HG03558 (cell line): ENCODE data around the gene ZNF865.

Experiments used
- ATAC-seq: cut with Tn5 transposase; IDR thresholded peaks from one replicate; pipeline ENCODE4 v1.9.1; 2021; ENCODE audit warnings: moderate number of reproducible peaks; ENCODE audit not compliant: unreplicated experiment; ENCODE audit errors: extremely low read depth

Gene ZNF865

DNA sequence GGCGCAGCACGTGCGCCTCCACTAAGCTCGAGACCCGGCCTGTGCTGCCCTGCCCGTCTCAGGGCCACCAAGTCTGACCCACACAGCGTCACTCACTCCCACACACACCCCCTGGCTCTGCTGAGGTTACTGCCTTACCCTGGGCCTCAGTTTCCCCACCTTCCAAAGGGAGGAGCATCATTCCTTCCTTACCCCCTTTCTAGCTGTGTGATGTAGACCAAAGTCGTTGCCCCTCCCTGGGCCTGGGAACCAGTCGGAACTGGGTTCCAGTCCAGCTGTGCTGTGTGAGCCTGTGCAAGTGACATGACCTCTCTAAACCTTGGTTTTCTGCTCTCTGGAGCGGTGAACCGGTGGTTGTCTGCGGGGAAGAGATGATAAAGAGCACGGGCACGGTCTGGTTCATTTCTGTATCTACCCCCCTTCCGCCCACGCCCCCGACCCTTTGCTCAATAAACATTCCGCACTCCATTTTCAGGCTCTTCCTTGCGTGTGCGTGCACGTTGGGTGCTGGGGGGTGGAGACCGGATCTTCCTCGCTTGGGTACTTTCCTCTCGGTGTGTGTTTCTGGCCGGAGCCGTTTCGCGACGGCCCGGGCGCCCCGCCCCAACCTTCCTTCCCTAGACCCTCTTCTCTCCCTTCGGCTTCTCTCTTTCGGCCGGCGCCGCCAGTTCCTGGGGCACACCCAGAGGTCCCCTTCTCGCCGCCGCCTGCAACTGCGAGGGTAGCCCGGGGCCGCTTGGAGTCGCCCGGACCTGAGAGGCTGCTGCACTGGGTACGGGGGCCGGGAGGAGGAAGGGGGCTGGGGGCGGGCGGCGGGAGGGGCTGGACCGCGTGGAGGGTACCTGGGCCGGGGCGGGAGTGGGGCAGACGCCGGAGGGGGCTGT, 37.8 kb downstream of the ZNF865 start, which contains the start of gene ZNF581:
TSS of gene ZNF581 (plus strand) at position 647 of the 884 bp plus-strand sequence. CDS start 923 bp downstream, outside the sequence.
- ATAC-seq, result no peak

DNA sequence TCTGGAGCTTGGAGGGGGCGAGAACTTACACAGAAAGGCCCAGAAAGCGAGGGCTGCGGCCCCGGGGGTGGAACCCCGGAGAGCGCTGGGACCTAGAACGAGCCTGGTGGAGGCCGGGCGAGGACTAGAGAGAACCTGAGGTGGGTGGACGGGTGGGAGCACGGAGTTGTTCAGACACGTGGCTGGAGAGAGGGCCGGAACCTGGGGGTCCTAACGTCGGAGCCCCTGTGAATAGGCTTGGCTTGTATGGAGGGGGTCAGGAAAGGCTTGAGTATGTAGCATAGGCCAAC, 38.4 kb downstream of the ZNF865 start:
- no peak for ATAC-seq

DNA sequence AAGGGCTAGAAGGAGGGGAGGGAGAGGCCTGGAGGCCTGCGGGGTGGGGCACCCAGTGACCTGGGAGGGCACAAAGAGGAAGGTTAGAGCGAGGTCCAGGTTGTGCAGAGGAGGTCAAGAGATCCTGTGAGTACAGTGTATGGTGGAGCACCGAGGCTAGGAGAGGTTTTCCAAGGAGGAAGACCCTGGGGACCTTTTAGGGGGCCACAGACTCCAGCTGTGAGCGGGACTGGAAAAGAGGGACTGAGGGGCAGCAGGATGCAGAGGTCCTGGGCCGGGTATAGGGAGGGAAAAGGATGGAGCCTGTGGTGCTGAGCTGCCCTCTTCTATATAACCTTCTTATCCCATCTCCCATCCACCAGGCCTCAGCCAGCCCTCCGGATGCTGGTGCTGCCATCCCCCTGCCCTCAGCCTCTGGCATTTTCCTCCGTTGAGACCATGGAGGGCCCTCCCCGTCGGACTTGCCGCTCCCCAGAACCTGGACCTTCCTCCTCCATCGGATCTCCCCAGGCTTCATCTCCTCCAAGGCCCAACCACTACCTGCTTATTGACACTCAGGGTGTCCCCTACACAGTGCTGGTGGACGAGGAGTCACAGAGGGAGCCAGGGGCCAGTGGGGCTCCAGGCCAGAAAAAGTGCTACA, 38.9 kb downstream of the ZNF865 start:
- ATAC-seq, result no peak

DNA sequence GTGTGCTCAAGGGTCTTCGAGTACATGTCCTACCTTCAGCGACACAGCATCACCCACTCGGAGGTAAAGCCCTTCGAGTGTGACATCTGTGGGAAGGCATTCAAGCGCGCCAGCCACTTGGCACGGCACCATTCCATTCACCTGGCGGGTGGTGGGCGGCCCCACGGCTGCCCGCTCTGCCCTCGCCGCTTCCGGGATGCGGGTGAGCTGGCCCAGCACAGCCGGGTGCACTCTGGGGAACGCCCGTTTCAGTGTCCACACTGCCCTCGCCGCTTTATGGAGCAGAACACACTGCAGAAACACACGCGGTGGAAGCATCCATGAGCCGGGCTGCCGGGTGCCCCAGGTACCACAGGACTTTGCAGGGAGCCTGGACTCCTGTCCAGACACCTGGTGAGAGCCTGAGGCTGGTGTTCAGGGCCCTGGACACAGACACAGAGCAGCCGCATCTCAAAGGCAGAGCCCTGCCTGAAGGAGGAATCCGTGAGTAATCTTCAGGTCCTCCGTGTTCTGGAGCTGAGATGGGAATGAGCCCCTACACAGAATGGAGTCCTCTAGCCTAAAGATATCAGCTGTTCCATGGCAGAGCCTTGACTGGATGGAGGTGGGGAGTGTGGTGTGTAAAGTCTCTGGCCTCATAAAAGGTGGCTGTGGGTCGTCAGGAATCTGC, 39.5 kb downstream of the ZNF865 start:
- no peak for ATAC-seq

DNA sequence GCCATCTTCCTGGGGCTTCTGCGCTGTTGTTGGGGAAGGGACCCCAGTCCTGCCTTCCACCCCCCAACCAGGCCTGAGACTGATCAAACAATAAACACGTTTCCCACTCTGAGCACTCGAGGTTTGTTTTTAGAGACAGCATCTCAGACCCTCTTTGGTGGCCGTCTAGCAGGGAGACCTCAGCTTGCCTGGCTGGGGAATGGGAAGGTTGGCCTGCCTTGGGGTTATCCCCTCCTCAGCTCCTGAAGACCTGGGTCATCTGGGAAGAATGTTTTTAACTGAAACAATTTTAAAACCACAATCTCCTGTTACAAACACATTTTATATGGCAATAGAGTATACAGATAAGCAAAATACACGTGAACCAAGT, 40.0 kb downstream of the ZNF865 start:
- no peak for ATAC-seq

DNA sequence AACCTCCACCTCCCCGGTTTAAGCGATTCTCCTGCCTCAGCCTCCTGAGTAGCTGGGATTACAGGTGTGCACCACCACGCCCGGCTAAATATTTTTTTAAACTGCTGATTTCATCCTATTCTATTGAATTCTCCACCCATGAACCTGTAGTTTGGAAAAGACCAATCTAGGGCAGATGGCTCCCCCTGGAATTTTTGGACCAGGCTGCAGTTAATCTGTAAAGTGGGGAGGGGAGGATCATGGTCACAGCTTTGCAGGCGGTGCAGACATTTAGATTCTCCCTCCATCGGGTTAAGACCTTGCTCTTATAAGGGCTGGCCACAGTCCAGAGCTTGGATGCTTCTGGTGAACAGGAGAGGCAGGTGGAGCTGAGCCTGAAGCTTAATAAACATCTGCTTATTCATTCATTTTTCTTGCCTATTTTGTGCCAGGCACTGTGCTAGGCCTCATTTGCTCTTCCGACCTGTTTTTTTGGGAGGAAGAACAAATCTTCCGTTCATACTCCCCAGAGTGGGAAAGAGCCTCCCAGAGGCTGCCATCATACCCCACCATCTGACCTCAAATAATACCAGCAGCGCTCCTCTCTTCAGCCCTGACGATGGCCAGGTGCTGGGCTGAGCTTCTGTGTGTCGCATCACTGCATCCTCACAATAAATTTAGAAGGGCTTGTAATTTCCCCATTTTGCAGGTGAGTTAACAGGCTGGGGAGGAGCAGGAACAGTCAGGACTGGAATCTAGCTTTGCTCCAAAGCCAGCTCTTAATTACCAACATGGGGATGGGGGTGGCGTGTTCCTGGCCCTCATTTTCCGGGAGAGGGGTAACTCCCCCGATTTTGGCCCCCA, 41.7 kb downstream of the ZNF865 start:
- no peak for ATAC-seq

DNA sequence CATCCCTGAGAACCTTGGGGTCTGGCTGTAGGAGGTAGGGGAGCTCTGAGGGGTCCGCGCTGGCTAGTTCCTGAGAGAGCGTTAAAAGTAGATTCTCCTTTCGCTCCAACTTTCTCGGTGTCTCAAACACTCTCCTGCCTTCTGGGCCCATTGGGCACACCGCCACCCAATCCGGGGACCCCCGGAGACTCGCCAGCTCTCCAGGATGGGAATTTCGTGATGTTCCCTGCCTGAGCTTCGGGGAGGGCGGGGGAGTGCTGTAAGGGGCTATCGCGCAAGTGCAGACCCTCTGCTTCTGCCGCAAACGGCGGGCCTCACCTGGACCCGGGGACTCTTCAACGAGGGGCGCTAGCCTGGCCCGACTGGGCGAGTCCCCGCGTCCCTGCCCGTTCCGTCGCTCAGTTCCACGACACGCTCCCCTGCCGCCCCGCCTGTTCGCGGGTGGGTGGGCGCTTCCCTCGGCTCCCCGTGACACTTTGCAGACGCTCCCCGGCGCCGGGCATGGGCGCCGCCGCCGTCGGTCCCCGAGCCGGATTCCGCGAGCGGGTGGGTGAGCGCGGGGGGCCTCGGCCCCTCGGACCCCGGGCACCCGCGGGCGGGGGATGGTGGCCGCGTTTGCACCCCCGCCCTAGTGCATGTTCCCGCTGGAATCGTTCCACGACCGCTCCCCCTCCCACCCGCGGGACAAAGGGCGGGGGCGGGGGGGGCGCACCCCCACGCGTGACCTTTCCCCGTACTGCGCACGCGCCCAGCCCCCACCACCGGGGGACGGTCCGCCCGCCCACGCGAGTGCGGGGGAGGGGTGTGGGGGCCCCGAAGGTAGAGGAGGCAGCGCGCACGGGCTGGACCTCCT, 42.5 kb downstream of the ZNF865 start, which contains the start of gene CCDC106:
TSS of gene CCDC106 (plus strand) at position 481 of the 853 bp plus-strand sequence. CDS start 835 bp downstream, outside the sequence.
- ATAC-seq, result no peak

DNA sequence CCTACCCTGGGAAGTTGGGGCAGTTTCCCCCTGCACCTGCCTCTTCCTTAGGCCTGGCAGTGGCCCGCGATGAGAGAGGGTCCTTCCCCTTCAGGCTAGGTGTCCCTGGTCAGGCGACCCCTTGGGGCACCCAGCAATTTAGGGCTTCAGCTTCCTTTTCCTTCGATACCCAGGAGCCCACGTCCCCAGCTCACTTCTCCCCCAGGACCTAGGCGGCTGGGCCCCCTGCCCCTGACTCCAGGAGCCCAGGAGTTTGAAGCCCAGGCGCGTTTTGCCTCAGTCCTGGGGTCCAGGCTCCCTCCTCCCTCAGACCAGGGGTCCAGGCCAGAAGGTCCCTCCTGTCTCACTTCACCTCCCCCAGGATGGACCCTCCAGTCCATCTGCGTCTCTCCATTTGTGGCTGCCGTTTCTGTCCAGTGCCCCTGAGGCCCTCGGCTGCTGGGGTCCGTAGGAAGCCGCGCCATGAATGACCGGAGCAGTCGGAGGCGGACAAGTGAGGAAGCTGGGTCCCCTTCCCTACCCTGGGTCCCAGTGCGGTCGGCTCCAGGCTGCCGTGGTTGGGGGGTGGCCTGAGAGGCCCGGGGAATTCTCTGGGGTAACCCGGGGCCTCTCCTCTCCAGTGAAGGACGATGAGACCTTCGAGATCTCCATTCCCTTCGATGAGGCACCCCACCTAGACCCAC, 43.3 kb downstream of the ZNF865 start:
- ATAC-seq, result no peak

DNA sequence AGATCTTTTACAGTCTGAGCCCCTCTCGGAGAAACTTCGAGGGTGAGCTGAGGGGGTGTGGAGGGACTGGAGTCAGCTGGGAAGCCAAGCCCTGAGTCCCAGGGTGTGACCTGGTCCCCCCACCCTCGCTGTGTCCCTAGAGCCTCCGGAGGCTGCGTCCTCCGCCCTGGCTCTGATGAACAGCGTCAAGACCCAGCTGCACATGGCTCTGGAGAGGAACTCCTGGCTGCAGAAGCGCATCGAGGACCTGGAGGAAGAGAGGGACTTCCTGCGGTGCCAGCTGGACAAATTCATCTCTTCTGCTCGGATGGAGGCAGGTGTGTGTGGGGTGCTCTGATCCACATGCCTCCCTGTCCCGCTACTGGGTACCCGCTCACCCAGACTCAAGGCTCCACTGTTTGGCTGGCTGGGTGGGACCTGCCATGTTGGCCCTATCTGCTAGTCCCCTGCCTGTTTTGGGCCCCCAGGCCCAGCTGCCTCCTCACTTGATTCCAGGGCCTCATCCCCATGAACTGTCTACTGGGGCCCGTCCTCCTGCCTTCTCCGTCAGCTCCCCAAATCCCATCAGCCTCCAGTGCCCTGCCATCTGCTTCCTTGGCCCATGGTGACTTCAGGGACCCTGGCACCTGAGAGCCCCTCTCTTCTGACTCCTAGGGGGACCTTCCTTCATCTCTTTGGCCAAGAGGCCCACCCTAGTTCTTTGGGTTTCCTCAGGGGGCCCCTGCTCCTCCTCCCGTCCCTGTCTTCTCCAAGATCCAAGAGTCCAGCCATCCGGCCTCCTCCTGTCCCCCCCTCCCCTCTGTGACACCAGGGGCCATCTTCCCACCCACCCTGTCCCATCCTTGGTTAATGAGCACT, 44.0 kb downstream of the ZNF865 start:
- ATAC-seq, result no peak

DNA sequence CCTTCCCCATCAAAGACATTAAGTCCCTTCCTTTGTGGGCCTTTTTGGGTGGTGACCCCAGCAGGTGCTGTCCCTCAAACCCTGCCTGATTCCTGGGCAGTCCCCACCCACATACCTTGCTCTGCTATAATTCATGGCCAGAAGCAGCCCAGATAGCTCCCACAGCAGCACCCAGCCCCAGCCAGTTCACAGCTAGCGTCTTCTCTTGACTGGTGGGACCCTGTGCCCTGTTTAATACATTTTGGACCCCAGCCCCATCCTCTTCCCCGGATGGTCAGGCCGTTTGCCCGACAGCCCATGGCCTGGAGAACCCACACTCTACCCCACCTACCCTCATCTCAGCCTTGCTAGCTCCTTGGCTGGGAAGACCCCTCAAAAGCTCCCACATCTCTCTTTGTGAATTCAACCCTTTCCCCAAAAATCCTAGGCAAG, 44.7 kb downstream of the ZNF865 start:
- ATAC-seq, result no peak

DNA sequence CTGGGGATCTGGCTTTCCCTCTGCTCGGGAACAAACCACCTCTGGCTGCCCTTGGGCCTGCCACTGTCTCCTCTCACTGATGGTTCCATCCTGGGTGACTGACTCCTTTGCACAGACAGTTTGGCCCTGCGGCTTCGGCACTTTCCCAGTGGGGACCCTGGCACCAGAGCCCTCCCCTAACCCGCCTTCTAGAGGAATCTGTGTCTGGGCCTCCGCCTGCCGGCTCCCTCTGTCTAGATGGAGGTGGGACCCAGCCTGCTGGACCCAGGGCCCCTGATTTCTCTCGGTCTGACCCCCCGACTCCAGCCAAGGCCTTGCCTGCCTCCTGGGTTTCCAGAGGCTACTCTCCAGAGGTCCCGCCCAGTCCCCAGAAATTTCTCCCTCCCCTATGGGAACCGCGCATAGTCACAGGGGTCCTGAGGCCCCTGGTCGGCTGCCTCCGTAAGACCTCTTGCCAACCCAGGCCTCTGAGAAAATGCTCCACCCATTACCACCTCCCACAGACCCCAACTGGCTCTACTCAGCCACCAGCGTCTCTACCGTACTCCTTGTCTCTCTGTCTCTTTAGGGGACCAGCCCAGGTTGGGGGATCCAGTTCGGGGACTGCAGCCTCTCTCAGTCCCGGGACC, 45.3 kb downstream of the ZNF865 start:
- ATAC-seq, result no peak

DNA sequence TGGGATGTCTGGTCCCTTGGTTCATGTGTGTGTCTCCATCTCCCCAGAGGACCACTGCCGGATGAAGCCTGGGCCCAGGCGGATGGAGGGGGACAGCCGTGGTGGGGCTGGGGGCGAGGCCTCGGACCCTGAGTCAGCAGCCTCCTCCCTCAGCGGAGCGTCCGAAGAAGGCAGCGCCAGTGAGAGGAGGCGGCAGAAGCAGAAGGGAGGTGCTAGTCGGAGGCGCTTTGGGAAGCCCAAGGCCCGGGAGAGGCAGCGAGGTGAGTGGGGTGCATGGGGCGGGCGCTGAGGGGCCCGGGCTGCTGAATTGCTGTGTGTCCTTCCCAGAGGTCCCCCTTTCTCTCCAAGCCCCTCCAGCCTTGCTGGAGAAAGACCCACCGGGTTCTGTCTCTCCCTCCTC, 45.8 kb downstream of the ZNF865 start:
- no peak for ATAC-seq

DNA sequence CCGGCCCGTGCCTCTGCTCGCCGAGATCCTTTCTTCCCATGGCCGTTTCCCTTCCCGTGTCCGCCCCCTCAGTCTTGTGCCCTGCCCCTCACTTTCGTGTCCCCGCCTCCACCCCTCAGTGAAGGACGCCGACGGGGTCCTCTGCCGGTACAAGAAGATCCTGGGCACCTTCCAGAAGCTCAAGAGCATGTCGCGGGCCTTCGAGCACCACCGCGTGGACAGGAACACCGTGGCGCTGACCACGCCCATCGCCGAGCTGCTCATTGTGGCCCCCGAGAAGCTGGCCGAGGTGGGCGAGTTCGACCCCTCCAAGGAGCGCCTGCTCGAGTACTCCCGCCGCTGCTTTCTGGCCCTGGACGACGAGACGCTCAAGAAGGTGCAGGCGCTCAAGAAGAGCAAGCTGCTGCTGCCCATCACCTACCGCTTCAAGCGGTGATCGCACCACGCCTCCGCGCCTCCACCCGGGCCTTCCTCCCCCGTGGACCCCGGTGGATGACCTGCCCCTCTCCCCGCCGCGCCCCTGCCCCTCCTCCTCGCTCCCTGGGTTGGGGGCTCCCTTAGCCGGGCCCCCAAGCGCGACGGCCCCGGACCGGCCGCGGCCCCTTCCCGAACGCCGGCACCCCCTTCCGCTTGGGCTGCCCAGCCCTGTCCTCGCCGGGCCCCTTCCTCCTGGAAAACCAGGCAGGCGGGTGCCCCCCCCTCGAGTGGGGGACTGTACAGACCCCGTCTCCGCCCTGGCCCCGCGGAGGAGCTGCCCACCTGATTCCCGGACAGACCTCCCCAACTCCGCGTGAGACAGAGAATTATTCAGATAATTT, 47.1 kb downstream of the ZNF865 start:
- no peak for ATAC-seq

DNA sequence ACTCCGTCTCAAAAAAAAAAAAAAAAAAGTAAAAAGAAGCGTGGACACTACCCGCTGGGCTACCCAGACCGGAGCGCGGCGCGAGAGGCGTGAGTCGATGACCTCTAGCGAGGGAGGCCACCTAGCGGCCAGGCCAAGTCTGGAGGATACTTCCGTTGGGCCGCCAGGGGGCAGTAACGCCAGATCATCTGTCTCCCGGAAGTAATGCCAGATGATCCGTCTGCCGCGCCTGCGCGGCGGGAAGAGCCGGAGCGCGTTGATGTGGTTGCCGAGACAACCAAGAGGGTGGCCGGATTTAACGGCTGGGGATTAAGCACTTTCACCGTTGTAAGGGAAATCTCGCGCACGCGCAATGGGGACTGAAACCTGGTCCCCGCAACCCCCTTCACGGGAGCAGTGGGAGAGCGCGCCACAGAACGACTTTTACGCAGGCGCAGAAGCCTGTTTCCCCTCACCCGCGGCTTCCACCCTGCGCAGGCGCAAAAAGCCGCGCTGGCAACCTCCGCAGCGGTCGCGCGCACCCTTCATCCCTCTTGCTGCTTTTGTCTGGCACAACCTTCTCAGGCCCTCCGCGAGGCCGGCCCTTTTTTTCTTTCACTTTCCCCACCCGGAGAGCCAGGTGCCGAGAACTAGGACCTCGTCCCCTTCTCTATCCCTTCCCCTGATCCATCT, 48.3 kb downstream of the ZNF865 start:
- ATAC-seq, result peak; percentile 25

DNA sequence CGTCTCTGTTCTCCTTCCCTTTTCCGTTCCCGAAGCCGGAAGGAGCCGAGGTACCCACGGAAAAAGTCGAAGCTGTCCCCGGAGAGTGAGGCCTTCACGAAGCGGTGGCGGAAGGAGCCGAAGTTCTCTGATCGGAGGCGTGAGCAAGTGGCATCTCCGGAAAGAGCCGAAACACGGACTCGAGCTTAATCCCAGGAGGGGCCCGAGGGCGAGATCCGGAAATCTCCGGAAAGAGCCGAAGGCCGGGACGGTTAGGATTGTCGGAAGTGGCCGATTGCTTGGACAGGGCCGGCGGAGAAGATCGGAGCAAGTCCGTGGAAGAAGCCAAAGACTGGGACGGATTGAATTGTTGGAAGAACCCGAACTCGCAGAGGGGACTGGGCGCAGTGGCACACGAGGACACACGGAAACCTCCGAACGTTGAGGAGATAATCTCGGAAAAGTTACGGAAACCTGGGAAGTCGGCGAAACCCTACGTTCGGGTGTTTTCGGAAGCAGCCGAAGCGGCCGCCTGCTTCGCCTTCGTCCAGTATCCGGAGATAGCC, 48.9 kb downstream of the ZNF865 start:
- ATAC-seq, result peak; percentile 42
